Measurements from ENCODE around the gene TBCA.

DNA sequence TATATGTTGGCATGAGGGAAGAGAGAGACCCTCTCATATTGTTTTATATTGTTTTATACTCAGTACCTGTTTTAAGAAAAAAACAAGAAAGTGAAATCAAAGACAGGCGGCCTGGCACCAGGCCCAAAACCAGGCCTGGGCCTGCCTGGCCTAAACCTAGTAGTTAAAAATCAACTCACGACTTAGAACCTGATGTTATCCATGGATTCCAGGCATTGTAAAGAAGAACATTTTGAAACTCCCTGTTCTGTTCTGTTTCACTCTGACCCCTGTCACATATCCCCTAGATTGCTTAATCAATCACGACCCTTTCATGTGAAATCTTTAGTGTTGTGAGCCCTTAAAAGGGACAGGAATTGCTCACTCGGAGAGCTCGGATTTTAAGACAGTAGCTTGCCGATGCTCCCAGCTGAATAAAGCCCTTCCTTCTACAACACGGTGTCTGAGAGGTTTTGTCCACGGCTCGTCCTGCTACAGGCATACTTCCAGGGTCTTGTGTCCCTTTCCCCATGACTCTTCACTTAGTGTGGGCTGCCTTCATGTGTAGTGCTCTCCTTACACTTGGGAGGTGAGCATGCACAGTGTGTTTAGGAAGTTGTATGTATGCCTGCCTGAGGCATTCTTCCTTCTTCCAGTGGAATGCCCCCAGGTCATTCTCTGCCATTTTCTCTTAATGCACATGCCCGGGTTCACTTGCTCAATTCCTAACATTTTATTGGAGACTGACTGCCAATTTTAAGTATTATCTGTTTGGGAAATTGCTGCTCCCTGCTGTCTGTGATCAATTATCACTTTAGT lies 17.8 kb downstream of the TBCA start:
- TF ChIP-seq EZH2 (IDR thresholded peaks at IDR 0.05; ENCODE audit: insufficient read depth, poor library complexity, severe bottlenecking): no peak
- TF ChIP-seq EZH2phosphoT487 (IDR thresholded peaks at IDR 0.05; ENCODE audit: insufficient read depth, low read depth): no peak

Measured in GM23248 (cell line).